Astrocyte (in vitro differentiated cells and primary cell): Measurements from ENCODE around the gene YBX2.

Experiments
- CTCF ChIP-seq: IDR thresholded peaks from 2 replicates; pipeline ENCODE4 v1.5.1; 2011; ENCODE audit warnings: low read depth, mild to moderate bottlenecking, inconsistent platforms, low read length, moderate library complexity; ENCODE audit not compliant: insufficient read depth
- EZH2 ChIP-seq: IDR thresholded peaks from 2 replicates; pipeline ENCODE4 v1.6.1; 2012; ENCODE audit warnings: mild to moderate bottlenecking, low read length, inconsistent platforms; ENCODE audit not compliant: insufficient read depth

GRCh38 chr17:7321466-7321865, 27.0 kb upstream of the YBX2 start:
- no peak for TF ChIP-seq CTCF
- no peak for TF ChIP-seq EZH2
